Fibroblast of lung (primary cell): Measurements from ENCODE around the gene ADCY4. TPM values are rescaled to one million over a fixed set of nuclear protein-coding genes. Genes with fewer than 3 reads are reported as not detected.

Source experiments
- DNase-seq, 2 donors: peaks; one replicate each; pipeline versions ENCODE4 v3.0.0 to v3.0.0-alpha.2; 2010; ENCODE audit warnings: low read depth in 2 of 2
- H2AFZ ChIP-seq: 2 replicates; pipeline ENCODE4 v1.5.1; 2012; ENCODE audit warnings: low read length, control low read depth, inconsistent platforms
- H3K27ac ChIP-seq: 2 replicates; pipeline ENCODE4 v1.5.1; 2011; ENCODE audit warnings: low read length, control low read depth; ENCODE audit not compliant: insufficient read depth
- H3K27me3 ChIP-seq: 2 replicates; pipeline ENCODE4 v1.5.1; 2011; ENCODE audit warnings: mild to moderate bottlenecking, low read length; ENCODE audit not compliant: control insufficient read depth, insufficient read depth
- H3K36me3 ChIP-seq: 2 replicates; pipeline ENCODE4 v1.5.1; 2011; ENCODE audit warnings: low read length; ENCODE audit not compliant: control insufficient read depth, insufficient read depth
- H3K4me1 ChIP-seq: 2 replicates; pipeline ENCODE4 v1.5.1; 2011; ENCODE audit warnings: low read length; ENCODE audit not compliant: control insufficient read depth, insufficient read depth; ENCODE audit errors: extremely low read depth
- H3K4me2 ChIP-seq: 2 replicates; pipeline ENCODE4 v1.5.1; 2011; ENCODE audit warnings: low read length, control low read depth; ENCODE audit not compliant: insufficient read depth; ENCODE audit errors: extremely low read depth
- H3K4me3 ChIP-seq, 4 experiments: fragments of 200-600 bp in 1 of 4; sonication (generic) in 1 of 4; replicated peaks in 1 of 4; 2 replicates each; pipeline ENCODE4 v1.5.1; 2011 to 2016; ENCODE audit warnings: low read length in 4 of 4, low read depth in 3 of 4, mild to moderate bottlenecking in 3 of 4, control low read depth in 2 of 4, inconsistent platforms in 1 of 4, mixed read lengths in 1 of 4; ENCODE audit not compliant: insufficient read depth in 1 of 4; ENCODE audit errors: control extremely low read depth in 1 of 4
- H3K79me2 ChIP-seq: 2 replicates; pipeline ENCODE4 v1.5.1; 2012; ENCODE audit warnings: mild to moderate bottlenecking, low read length, inconsistent platforms; ENCODE audit not compliant: control insufficient read depth, insufficient read depth
- H3K9ac ChIP-seq: 2 replicates; pipeline ENCODE4 v1.5.1; 2011; ENCODE audit warnings: mild to moderate bottlenecking, low read length, control low read depth; ENCODE audit not compliant: insufficient read depth
- H3K9me3 ChIP-seq: 2 replicates; pipeline ENCODE4 v1.5.1; 2012; ENCODE audit warnings: low read depth, low read length; ENCODE audit not compliant: control insufficient read depth, insufficient read depth
- H4K20me1 ChIP-seq: 2 replicates; pipeline ENCODE4 v1.5.1; 2011; ENCODE audit warnings: low read length; ENCODE audit not compliant: control insufficient read depth, insufficient read depth; ENCODE audit errors: extremely low read depth
- EZH2 ChIP-seq: IDR thresholded peaks from 2 replicates; pipeline ENCODE4 v1.5.1; 2012; ENCODE audit warnings: low read length, control low read depth, mild to moderate bottlenecking; ENCODE audit errors: missing control alignments
- polyA plus RNA-seq, 2 donors: library from polyadenylated mRNA; depleted of rRNA in 1 of 2; stranded (reverse) in 1 of 2; unstranded in 1 of 2; fragments of >200 nt; gene quantifications; 2 replicates each; pipeline ENCODE4 v1.2.1, GENCODE V29; 2011 to 2012; ENCODE audit warnings: missing spikeins in 1 of 2
- total RNA-seq: library from RNA; depleted of rRNA; stranded (reverse); fragments of >200 nt; gene quantifications from 2 replicates; pipeline ENCODE4 v1.2.1, GENCODE V29; 2014
- TF ChIP-seq, protein P1 (sequence below), 2 donors: IDR thresholded peaks in 1 of 2; conservative IDR thresholded peaks in 1 of 2; 1 replicate in 1 of 2; 2 replicates in 1 of 2; pipeline ENCODE4 v1.5.1; 2011 to 2012; ENCODE audit warnings: low read length in 2 of 2, control low read depth in 1 of 2, inconsistent platforms in 1 of 2, low read depth in 1 of 2, mild to moderate bottlenecking in 1 of 2

Gene ADCY4
- total and polyA plus RNA-seq, 2 donors (not counting 1 experiment from before 2014, with no cell fraction given), result 1.4 to 7.4 TPM

DNA sequence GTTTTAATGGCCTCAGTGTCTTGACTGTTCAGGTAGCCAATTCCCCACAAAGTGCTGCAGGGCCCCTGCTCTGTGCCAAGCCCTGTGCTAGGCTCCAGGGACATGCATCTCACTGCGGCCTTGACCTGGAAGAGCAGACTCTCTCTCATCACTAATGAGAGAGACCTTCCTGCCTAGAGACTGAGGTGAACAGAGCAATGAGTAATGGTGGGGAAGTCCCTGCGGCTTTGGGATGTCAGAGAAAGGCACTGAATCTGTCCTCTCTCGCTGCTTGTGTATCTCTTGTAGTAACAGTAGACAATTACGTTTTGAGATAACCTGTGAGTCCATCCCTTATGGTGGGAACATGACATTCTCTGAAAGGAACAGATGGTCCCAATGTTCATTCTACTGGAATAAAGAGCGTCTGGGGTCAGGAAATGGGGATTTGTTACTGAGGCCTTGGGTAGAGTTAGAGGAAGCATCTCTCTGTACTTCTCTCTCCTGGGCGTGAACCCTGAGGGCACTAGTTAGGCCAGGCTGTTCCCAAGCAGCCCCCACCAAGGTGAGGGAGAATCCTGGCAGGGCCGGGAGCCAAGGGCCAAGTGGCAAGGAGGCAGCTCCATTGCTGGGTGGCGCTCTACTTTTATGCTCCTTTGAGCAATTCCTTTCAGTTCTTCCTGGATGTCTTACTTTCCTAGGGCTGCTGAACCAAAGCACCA, 46.6 kb upstream of the ADCY4 start:
- Histone ChIP-seq H3K9me3 (no peaks in the 10 kb centered on the region), H4K20me1 (no peaks in the 10 kb centered on the region), H3K4me1 (no peaks in the 10 kb centered on the region), H3K36me3 (peaks cover 14% of the 10 kb centered on the region), H3K27ac (no peak overlapping the region), H3K9ac (no peak overlapping the region), H2AFZ (no peak overlapping the region), H3K4me2 (no peak overlapping the region), H3K27me3 (no peaks in the 10 kb centered on the region), H3K79me2 (no peaks in the 10 kb centered on the region), H3K4me3 (no peak overlapping the region)
- no peak for DNase-seq
- TF ChIP-seq EZH2, result no peak
- TF ChIP-seq, protein P1, sequence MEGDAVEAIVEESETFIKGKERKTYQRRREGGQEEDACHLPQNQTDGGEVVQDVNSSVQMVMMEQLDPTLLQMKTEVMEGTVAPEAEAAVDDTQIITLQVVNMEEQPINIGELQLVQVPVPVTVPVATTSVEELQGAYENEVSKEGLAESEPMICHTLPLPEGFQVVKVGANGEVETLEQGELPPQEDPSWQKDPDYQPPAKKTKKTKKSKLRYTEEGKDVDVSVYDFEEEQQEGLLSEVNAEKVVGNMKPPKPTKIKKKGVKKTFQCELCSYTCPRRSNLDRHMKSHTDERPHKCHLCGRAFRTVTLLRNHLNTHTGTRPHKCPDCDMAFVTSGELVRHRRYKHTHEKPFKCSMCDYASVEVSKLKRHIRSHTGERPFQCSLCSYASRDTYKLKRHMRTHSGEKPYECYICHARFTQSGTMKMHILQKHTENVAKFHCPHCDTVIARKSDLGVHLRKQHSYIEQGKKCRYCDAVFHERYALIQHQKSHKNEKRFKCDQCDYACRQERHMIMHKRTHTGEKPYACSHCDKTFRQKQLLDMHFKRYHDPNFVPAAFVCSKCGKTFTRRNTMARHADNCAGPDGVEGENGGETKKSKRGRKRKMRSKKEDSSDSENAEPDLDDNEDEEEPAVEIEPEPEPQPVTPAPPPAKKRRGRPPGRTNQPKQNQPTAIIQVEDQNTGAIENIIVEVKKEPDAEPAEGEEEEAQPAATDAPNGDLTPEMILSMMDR (conservative IDR thresholded peaks at IDR 0.05 in 1 of 2, IDR thresholded peaks at IDR 0.05 in 1 of 2; ENCODE audit: low read depth in 1 of 2, low read length in 2 of 2), result no peak

DNA sequence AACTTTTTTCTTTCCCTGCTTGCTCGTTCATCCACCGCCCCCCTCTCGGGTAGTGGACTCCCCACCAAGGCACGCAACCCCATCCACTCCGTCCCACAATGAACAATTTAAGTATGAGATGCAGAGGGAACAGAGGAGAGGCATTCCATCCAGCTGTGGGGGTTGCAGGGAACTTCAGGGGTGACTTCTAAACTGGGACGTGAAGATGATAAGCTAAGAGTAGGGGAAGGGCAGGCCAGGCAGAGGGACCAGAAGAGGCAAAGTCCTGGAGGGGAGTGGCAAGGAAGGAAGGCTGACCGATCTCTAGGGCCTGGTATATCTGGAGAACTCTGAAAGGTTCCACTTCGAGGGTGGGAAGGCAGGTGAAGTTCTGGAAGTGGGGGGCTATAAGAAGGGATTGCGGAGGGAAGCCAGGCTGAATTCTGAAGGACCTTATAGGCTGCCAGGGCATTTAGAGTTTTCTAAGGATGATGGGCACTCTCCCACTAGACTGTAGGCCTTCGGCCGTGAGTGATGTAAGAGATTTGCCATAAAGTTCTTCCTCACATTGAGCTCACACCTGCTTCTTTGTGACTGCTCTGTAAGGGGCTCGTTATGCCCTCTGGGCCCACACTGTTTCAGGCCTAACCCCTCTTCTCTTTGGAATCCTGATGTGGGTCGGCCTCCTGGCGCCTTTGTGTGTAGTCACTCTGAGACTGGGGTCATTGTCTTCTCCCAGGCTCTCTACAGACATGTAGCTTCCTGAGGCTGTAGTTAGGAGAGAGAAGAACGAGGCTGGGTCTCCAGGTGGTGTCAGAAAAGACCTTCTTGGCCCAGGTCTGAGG, 45.2 kb upstream of the ADCY4 start:
- no peak overlapping the region for H3K9ac ChIP-seq
- DNase-seq, result no peak
- H3K27ac ChIP-seq, result no peak overlapping the region
- H3K9me3 ChIP-seq, result no peaks in the 10 kb centered on the region
- no peaks in the 10 kb centered on the region for H3K79me2 ChIP-seq
- peaks cover 23% of the 10 kb centered on the region for H3K36me3 ChIP-seq
- no peak overlapping the region for H2AFZ ChIP-seq
- no peak overlapping the region for H3K4me2 ChIP-seq
- no peaks in the 10 kb centered on the region for H3K27me3 ChIP-seq
- no peak for TF ChIP-seq EZH2
- H3K4me3 ChIP-seq, result no peak overlapping the region
- no peaks in the 10 kb centered on the region for H4K20me1 ChIP-seq
- no peaks in the 10 kb centered on the region for H3K4me1 ChIP-seq

DNA sequence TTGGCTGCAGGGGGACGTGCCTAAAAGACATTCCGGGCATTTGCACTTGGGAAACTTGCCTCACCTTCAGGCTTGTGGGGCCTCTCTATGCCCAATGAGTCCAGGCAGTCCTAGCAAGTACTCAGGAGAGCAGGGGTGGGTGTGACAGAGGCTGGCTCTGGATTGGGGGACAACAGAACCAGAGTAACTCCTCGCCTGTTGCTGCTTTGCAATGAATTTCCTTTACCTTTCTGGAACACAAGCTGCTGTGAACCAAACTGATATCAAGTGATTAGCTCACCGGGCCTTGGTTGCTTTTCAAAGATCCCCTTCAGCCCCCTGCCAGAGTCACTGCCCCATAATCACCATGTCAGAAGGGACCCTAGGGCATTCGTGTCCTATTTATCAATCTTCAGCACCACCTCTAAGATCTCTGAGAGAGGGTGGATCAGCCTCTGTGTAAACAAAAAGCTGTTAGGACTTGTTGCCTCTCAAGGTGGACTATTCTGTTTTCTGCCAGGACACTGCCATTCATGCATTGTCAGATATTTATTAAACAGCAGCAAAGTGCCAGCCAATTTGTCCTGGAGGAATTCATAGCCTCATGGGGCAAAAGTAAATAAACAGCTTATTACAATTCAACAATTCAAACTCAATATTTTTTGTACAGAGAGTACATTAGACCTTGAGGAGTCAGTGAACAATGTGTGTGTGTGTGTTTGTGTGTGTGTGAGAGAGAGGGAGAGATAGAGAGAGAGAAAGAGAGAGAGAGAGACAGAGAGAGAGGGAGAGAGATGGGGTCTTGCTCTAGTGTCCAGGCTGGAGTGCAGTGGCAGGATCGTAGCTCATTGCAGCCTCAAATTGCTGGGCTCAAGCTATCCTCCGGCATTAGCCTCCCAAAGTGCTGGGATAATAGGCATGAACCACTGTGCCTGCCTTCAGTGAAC, 44.4 kb upstream of the ADCY4 start:
- no peak overlapping the region for H3K4me3 ChIP-seq
- H3K79me2 ChIP-seq, result no peaks in the 10 kb centered on the region
- H2AFZ ChIP-seq, result no peak overlapping the region
- H3K9me3 ChIP-seq, result no peaks in the 10 kb centered on the region
- H3K27ac ChIP-seq, result no peak overlapping the region
- H4K20me1 ChIP-seq, result no peaks in the 10 kb centered on the region
- peaks cover 23% of the 10 kb centered on the region for H3K36me3 ChIP-seq
- TF ChIP-seq, protein P1 (conservative IDR thresholded peaks at IDR 0.05 in 1 of 2, IDR thresholded peaks at IDR 0.05 in 1 of 2; ENCODE audit: low read depth in 1 of 2, low read length in 2 of 2), result no peak
- no peak for TF ChIP-seq EZH2
- no peak overlapping the region for H3K4me2 ChIP-seq
- no peak for DNase-seq
- no peaks in the 10 kb centered on the region for H3K4me1 ChIP-seq
- H3K27me3 ChIP-seq, result no peaks in the 10 kb centered on the region
- no peak overlapping the region for H3K9ac ChIP-seq
